K562 (cell line): ENCODE measurements around the gene OSBPL3. TPM values are rescaled to one million over a fixed set of nuclear protein-coding genes. Genes with fewer than 3 reads are reported as not detected.
A peak's percentile ranks its signal among the peaks of the same experiment; 100 is the strongest.
"Not testable (repeated sequence)": the region's sequence is repeated elsewhere in the genome, so short reads cannot be mapped to it uniquely, and the experiment has no call there.

Experiments used
- ATAC-seq: fragments of 200-7000 bp; cut with Tn5 transposase; 3 replicates; pipeline ENCODE4 v1.9.1; 2020; ENCODE audit warnings: moderate library complexity
- BruUV-seq: library from RNA; stranded (reverse); fragments of 400-500 nt; replicated peaks from 2 replicates; lab custom pipeline; 2021; lab: Mats Ljungman, UMichigan
- CTCF ChIA-PET: fragments of 300-600 bp; formaldehyde crosslinking; extraction: SDS; loops from one replicate; lab custom pipeline; 2021; ENCODE audit warnings: low intra/inter-chr PET ratio; lab: Yijun Ruan, JAX
- POLR2A ChIA-PET: fragments of 300-600, 350-650 bp; sonication (Branson Sonifier 250); formaldehyde crosslinking; extraction: SDS; loops from one replicate; lab custom pipeline; 2021; ENCODE audit warnings: antibody characterized with exemption, inconsistent platforms; lab: Yijun Ruan, JAX
- DNase-seq, 4 experiments: peaks; one replicate each; pipeline versions ENCODE4 v3.0.0 to v3.0.0-alpha.2; 2011 to 2018; ENCODE audit warnings: low spot score in 3 of 4, mixed read lengths in 3 of 4; ENCODE audit errors: extremely low read depth in 1 of 4
- FAIRE-seq: peaks from 2 replicates; lab custom pipeline; 2011; peaks lifted over from hg19 to GRCh38; lab: Jason Lieb, UNC
- H2AFZ ChIP-seq: 2 replicates; pipeline ENCODE4 v1.6.0; 2011; ENCODE audit warnings: low read depth, low read length, control low read depth, inconsistent platforms
- H3K27ac ChIP-seq: fragments of 200-600 bp; 3 replicates; pipeline ENCODE4 v1.8.0; 2011; ENCODE audit warnings: low read depth, mild to moderate bottlenecking, control low read depth, inconsistent platforms, low read length, moderate library complexity, mixed read lengths; ENCODE audit errors: extremely low read depth
- H3K27me3 ChIP-seq, 2 experiments: fragments of 300-600 bp in 1 of 2; 2 replicates in 1 of 2; 3 replicates in 1 of 2; pipeline versions ENCODE4 v1.6.0 to v1.8.0; 2011; ENCODE audit warnings: inconsistent platforms in 2 of 2, low read length in 2 of 2, mild to moderate bottlenecking in 1 of 2, mixed read lengths in 1 of 2, moderate library complexity in 1 of 2; ENCODE audit not compliant: control insufficient read depth in 2 of 2, insufficient read depth in 2 of 2
- H3K36me3 ChIP-seq: fragments of 300-600 bp; 3 replicates; pipeline ENCODE4 v1.8.0; 2011; ENCODE audit warnings: mild to moderate bottlenecking, low read length, inconsistent platforms; ENCODE audit not compliant: control insufficient read depth, insufficient read depth
- H3K4me1 ChIP-seq, 2 experiments: fragments of 200-600 bp in 1 of 2; replicated peaks in 1 of 2; 2 replicates in 1 of 2; 3 replicates in 1 of 2; pipeline versions ENCODE4 v1.5.1 to v1.8.0; 2011; ENCODE audit warnings: inconsistent platforms in 2 of 2, low read length in 2 of 2, mild to moderate bottlenecking in 1 of 2, mixed read lengths in 1 of 2, moderate library complexity in 1 of 2; ENCODE audit not compliant: control insufficient read depth in 2 of 2, insufficient read depth in 2 of 2
- H3K4me2 ChIP-seq: 2 replicates; pipeline ENCODE4 v1.6.1; 2011; ENCODE audit warnings: low read length, control low read depth, inconsistent platforms, mixed read lengths; ENCODE audit not compliant: insufficient read depth
- H3K4me3 ChIP-seq: fragments of 200-600 bp; sonication (generic), shearing (Covaris generic); 2 replicates; pipeline ENCODE4 v1.5.1; 2016; ENCODE audit warnings: control low read depth, inconsistent platforms
- H3K79me2 ChIP-seq: fragments of 200-600 bp; 3 replicates; pipeline ENCODE4 v1.8.0; 2011; ENCODE audit warnings: low read length, inconsistent platforms; ENCODE audit not compliant: control insufficient read depth, insufficient read depth
- H3K9ac ChIP-seq, 2 experiments: 2 replicates each; pipeline versions ENCODE4 v1.6.0 to v1.6.1; 2011; ENCODE audit warnings: low read depth in 2 of 2, low read length in 2 of 2, control low read depth in 1 of 2, inconsistent platforms in 1 of 2, mild to moderate bottlenecking in 1 of 2, mixed read lengths in 1 of 2; ENCODE audit not compliant: insufficient read depth in 1 of 2
- H3K9me1 ChIP-seq: one replicate; pipeline ENCODE4 v1.6.0; 2011; ENCODE audit warnings: inconsistent platforms, mild to moderate bottlenecking, low read length, moderate library complexity; ENCODE audit not compliant: control insufficient read depth, insufficient read depth
- H3K9me3 ChIP-seq: replicated peaks from 2 replicates; pipeline ENCODE4 v1.5.1; 2011; ENCODE audit warnings: low read depth, low read length, inconsistent platforms; ENCODE audit not compliant: control insufficient read depth, insufficient read depth
- H4K20me1 ChIP-seq: replicated peaks from 2 replicates; pipeline ENCODE4 v1.6.1; 2011; ENCODE audit warnings: low read length, inconsistent platforms, mixed read lengths; ENCODE audit not compliant: control insufficient read depth, insufficient read depth
- ESRRA ChIP-seq: fragments of 450-650 bp; IDR thresholded peaks from 2 replicates; pipeline ENCODE4 v1.6.1; 2014; ENCODE audit warnings: low read depth, mild to moderate bottlenecking, moderate library complexity, borderline replicate concordance
- GABPB1 ChIP-seq: sonication (generic); formaldehyde crosslinking; IDR thresholded peaks from 2 replicates; pipeline ENCODE4 v1.8.0; 2022; ENCODE audit warnings: mild to moderate bottlenecking, missing genetic modification reagents
- KDM1A ChIP-seq, 2 experiments: fragments of 450-650 bp; IDR thresholded peaks; 2 replicates each; pipeline ENCODE4 v1.6.1; 2016; ENCODE audit warnings: mild to moderate bottlenecking in 2 of 2
- MAZ ChIP-seq, 2 experiments: fragments of 450-650 bp in 1 of 2; sonication (generic) in 1 of 2; formaldehyde crosslinking; IDR thresholded peaks in 1 of 2; conservative IDR thresholded peaks in 1 of 2; 2 replicates each; pipeline versions ENCODE4 v1.4.0 to v1.5.0; 2020; ENCODE audit warnings: mild to moderate bottlenecking in 1 of 2, missing genetic modification reagents in 1 of 2
- NR1H2 ChIP-seq: sonication (generic); formaldehyde crosslinking; IDR thresholded peaks from 2 replicates; pipeline ENCODE4 v1.4.0; 2020; ENCODE audit warnings: mild to moderate bottlenecking, missing genetic modification reagents
- NRF1 ChIP-seq, 2 experiments: fragments of 450-650 bp; IDR thresholded peaks in 1 of 2; conservative IDR thresholded peaks in 1 of 2; 2 replicates each; pipeline ENCODE4 v1.6.1; 2014; ENCODE audit warnings: mild to moderate bottlenecking in 2 of 2
- RBBP5 ChIP-seq: fragments of 200-600 bp; sonication (generic); IDR thresholded peaks from 2 replicates; pipeline ENCODE4 v1.6.1; 2012; ENCODE audit warnings: borderline replicate concordance, mild to moderate bottlenecking, low read length, control low read depth, inconsistent platforms; ENCODE audit not compliant: insufficient read depth, poor library complexity, severe bottlenecking
- WGBS: fragments of 100-300 bp; shearing (Covaris generic); methylation state at CpG from one replicate; pipeline ENCODE4 v1.1.6; 2016; ENCODE audit warnings: low coverage, mixed read lengths; ENCODE audit not compliant: insufficient coverage; ENCODE audit errors: missing lambda C conversion rate; 5-methylcytosine and 5-hydroxymethylcytosine counted together
- in situ Hi-C: fragments of 300-500 bp; cut with MboI; formaldehyde crosslinking; loops from 4 replicates; pipeline ENCODE4 v1.15.0; 2018; ENCODE audit warnings: inconsistent platforms, mixed read lengths
- intact Hi-C: fragments of 100-400 bp; cut with micrococcal nuclease; formaldehyde crosslinking; loops from 2 replicates; pipeline ENCODE4 v1.14.2; 2022
- polyA plus RNA-seq, 8 experiments: library from polyadenylated mRNA; depleted of rRNA in 4 of 8; stranded (reverse) in 5 of 8; unstranded in 3 of 8; fragments of >200 nt; fragmentation: Nextera tagmentation in 2 of 8; fragmentation: Illumina TruSeq in 1 of 8; extraction: Ambion mirVana in 2 of 8; extraction: Trizol in 1 of 8; gene quantifications; 2 replicates each; pipeline versions ENCODE4 v1.2.1 to v1.2.3, GENCODE V29; 2011 to 2014; ENCODE audit warnings: inconsistent platforms in 1 of 8, missing spikeins in 1 of 8
- total RNA-seq, 7 experiments: library from RNA; depleted of rRNA in 6 of 7; stranded (reverse); fragments of >200 nt in 6 of 7; fragmentation: Illumina TruSeq in 2 of 7; extraction: Trizol in 2 of 7; gene quantifications; 2 replicates each; pipeline versions ENCODE4 v1.2.1 to v1.2.3, GENCODE V29; 2011 to 2021; ENCODE audit warnings: low replicate concordance in 1 of 7
- TF ChIP-seq, protein P1 (sequence below): fragments of 450-650 bp; IDR thresholded peaks from 2 replicates; pipeline ENCODE4 v1.6.1; 2016; ENCODE audit warnings: mild to moderate bottlenecking, moderate library complexity

The OSBPL3 gene
- total and polyA plus RNA-seq, 9 of the 15 experiments (the other 6 are each of a cell fraction or from before 2014, with no cell fraction given), result 4.8 to 37.2 (median 26.5) TPM

DNA sequence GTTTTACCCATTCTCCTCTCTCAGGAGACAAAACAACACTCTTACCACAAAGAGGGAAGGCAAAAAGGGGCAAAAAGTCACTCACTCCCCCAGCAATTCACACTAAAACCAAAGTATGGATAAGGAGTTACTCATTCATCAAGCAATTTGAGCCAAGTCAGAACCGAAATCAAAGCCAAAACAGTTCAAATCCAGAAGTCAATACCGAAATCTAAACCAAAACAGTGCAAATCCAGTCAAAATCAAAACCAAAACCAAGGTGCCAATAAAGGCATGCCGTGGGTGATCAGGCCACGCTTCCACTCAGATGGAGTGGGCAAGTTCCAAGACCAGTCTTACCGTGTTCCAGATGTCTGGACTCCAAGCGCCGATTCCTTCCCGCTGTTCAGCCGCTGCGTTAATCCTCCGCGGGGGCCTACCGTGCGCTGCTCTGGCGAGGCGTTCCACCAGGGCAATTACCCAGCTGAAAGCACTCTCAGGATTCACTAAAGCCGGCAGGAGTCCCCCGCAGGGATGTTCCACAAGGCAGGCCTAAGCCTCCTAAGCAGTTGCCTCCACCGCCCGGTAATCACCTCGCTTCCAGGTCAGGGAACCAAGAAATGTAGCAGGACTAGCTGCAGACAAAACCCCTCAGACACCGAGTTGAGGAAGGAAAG lies 185.1 kb downstream of the OSBPL3 start:
- H3K9me3 ChIP-seq, BruUV-seq, H3K27me3 ChIP-seq, in situ Hi-C loops, CTCF ChIA-PET, H3K9me1 ChIP-seq, H4K20me1 ChIP-seq: not testable (repeated sequence)
- FAIRE-seq (peak; percentile 54), ATAC-seq (peak; percentile 86), DNase-seq (peak in 2 of 4 experiments; percentile 15 to 42)
- peak overlapping the region; percentile 22; the same call in 2 of the 3 replicates for H3K27ac ChIP-seq
- POLR2A ChIA-PET, result interaction anchor here (0.6 to 1.0 kb wide), 4 partner anchors 16 to 503 kb away, joined by 3 to 5 read pairs (median 3); no protein-coding TSS in a partner anchor
- peaks cover 28% of the 10 kb centered on the region; the same call in 1 of the 3 replicates for H3K79me2 ChIP-seq
- H3K4me2 ChIP-seq, result peak overlapping the region; percentile 70
- peak overlapping the region; percentile 35; the same call in 1 of the 2 replicates for H3K4me3 ChIP-seq
- intact Hi-C loops, result loop anchor here (10.0 kb wide), 1 partner anchor 70 kb away; no protein-coding TSS in a partner anchor
- H3K4me1 ChIP-seq, result peaks cover 7 to 20% of the 10 kb centered on the region in 2 experiments; a peak in 4 of 5 replicates
- 33% methylated on average over 22 of the region's 22 CpGs for WGBS
- peaks cover 10% of the 10 kb centered on the region; the same call in 2 of the 3 replicates for H3K36me3 ChIP-seq
- H2AFZ ChIP-seq, result peak overlapping the region; percentile 60
- H3K9ac ChIP-seq, result peak overlapping the region; percentile 46 to 50; a peak in 3 of 4 replicates
- peak in 1 of 2 experiments; percentile 53; a peak in 3 of 4 replicates for TF ChIP-seq MAZ (CRISPR knock-in tag; conservative IDR thresholded peaks at IDR 0.05 in 1 of 2, IDR thresholded peaks at IDR 0.05 in 1 of 2)
- TF ChIP-seq RBBP5, result peak; percentile 34
- TF ChIP-seq, protein P1, sequence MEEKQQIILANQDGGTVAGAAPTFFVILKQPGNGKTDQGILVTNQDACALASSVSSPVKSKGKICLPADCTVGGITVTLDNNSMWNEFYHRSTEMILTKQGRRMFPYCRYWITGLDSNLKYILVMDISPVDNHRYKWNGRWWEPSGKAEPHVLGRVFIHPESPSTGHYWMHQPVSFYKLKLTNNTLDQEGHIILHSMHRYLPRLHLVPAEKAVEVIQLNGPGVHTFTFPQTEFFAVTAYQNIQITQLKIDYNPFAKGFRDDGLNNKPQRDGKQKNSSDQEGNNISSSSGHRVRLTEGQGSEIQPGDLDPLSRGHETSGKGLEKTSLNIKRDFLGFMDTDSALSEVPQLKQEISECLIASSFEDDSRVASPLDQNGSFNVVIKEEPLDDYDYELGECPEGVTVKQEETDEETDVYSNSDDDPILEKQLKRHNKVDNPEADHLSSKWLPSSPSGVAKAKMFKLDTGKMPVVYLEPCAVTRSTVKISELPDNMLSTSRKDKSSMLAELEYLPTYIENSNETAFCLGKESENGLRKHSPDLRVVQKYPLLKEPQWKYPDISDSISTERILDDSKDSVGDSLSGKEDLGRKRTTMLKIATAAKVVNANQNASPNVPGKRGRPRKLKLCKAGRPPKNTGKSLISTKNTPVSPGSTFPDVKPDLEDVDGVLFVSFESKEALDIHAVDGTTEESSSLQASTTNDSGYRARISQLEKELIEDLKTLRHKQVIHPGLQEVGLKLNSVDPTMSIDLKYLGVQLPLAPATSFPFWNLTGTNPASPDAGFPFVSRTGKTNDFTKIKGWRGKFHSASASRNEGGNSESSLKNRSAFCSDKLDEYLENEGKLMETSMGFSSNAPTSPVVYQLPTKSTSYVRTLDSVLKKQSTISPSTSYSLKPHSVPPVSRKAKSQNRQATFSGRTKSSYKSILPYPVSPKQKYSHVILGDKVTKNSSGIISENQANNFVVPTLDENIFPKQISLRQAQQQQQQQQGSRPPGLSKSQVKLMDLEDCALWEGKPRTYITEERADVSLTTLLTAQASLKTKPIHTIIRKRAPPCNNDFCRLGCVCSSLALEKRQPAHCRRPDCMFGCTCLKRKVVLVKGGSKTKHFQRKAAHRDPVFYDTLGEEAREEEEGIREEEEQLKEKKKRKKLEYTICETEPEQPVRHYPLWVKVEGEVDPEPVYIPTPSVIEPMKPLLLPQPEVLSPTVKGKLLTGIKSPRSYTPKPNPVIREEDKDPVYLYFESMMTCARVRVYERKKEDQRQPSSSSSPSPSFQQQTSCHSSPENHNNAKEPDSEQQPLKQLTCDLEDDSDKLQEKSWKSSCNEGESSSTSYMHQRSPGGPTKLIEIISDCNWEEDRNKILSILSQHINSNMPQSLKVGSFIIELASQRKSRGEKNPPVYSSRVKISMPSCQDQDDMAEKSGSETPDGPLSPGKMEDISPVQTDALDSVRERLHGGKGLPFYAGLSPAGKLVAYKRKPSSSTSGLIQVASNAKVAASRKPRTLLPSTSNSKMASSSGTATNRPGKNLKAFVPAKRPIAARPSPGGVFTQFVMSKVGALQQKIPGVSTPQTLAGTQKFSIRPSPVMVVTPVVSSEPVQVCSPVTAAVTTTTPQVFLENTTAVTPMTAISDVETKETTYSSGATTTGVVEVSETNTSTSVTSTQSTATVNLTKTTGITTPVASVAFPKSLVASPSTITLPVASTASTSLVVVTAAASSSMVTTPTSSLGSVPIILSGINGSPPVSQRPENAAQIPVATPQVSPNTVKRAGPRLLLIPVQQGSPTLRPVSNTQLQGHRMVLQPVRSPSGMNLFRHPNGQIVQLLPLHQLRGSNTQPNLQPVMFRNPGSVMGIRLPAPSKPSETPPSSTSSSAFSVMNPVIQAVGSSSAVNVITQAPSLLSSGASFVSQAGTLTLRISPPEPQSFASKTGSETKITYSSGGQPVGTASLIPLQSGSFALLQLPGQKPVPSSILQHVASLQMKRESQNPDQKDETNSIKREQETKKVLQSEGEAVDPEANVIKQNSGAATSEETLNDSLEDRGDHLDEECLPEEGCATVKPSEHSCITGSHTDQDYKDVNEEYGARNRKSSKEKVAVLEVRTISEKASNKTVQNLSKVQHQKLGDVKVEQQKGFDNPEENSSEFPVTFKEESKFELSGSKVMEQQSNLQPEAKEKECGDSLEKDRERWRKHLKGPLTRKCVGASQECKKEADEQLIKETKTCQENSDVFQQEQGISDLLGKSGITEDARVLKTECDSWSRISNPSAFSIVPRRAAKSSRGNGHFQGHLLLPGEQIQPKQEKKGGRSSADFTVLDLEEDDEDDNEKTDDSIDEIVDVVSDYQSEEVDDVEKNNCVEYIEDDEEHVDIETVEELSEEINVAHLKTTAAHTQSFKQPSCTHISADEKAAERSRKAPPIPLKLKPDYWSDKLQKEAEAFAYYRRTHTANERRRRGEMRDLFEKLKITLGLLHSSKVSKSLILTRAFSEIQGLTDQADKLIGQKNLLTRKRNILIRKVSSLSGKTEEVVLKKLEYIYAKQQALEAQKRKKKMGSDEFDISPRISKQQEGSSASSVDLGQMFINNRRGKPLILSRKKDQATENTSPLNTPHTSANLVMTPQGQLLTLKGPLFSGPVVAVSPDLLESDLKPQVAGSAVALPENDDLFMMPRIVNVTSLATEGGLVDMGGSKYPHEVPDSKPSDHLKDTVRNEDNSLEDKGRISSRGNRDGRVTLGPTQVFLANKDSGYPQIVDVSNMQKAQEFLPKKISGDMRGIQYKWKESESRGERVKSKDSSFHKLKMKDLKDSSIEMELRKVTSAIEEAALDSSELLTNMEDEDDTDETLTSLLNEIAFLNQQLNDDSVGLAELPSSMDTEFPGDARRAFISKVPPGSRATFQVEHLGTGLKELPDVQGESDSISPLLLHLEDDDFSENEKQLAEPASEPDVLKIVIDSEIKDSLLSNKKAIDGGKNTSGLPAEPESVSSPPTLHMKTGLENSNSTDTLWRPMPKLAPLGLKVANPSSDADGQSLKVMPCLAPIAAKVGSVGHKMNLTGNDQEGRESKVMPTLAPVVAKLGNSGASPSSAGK, result 0 out of 2 replicates have a peak, but pooled peaks have one; percentile 17
- peak; percentile 24; the same call in 1 of the 2 replicates for TF ChIP-seq GABPB1 (CRISPR knock-in tag)
- TF ChIP-seq ESRRA, result 0 out of 2 replicates have a peak, but pooled peaks have one; percentile 8
- TF ChIP-seq NRF1 (conservative IDR thresholded peaks at IDR 0.05 in 1 of 2, IDR thresholded peaks at IDR 0.05 in 1 of 2), result 0 out of 4 replicates have a peak, but pooled peaks of 1 of the 2 experiments have one; percentile 11
- TF ChIP-seq NR1H2 (CRISPR knock-in tag), result 0 out of 2 replicates have a peak, but pooled peaks have one; percentile 39
- TF ChIP-seq KDM1A (IDR thresholded peaks at IDR 0.05), result peak; percentile 83 to 86
